IPS-15b (cell line): ENCODE data around the gene GATA6.
"Not testable (repeated sequence)": the region's sequence is repeated elsewhere in the genome, so short reads cannot be mapped to it uniquely, and the experiment has no call there.

Experiments
- H3K27me3 ChIP-seq: one replicate; pipeline ENCODE4 v1.6.1; 2013; ENCODE audit warnings: low read length; ENCODE audit not compliant: control insufficient read depth, insufficient read depth
- H3K36me3 ChIP-seq: one replicate; pipeline ENCODE4 v1.6.1; 2013; ENCODE audit warnings: low read length; ENCODE audit not compliant: control insufficient read depth, insufficient read depth
- H3K4me1 ChIP-seq: one replicate; pipeline ENCODE4 v1.6.1; 2013; ENCODE audit warnings: mild to moderate bottlenecking, low read length; ENCODE audit not compliant: control insufficient read depth, insufficient read depth
- H3K4me3 ChIP-seq: one replicate; pipeline ENCODE4 v1.5.1; 2013; ENCODE audit warnings: low read depth, low read length
- H3K9ac ChIP-seq: one replicate; pipeline ENCODE4 v1.6.1; 2013; ENCODE audit warnings: low read depth, mild to moderate bottlenecking, low read length
- H3K9me3 ChIP-seq: one replicate; pipeline ENCODE4 v1.6.1; 2013; ENCODE audit warnings: mild to moderate bottlenecking, low read length; ENCODE audit not compliant: control insufficient read depth, insufficient read depth

Gene GATA6

DNA sequence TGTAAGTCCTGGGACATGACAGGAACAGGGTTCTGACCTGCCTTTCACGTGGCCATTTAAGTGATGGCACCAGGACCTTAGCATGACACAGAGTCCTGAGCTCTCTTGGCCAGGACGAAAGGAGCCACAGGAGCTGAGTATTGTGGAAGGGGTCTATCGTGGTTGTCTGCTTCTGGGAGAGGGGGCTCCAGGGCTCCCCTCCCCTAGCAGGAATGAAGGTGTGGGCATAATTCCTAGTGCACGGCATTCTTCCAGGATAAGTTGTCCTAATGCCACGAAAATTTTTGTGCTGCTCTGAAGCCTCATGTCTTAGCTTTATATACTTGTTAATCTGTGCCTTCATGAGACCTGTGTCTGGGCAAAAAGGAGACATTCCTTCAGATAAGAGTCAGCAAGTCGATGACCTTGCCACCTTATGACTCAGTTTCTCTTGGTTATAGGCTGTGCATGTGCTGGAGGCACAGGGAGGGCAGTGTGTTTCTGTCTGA, 17.1 kb downstream of the GATA6 start:
- Histone ChIP-seq H3K4me1 (no peaks in the 10 kb centered on the region), H3K4me3 (no peak overlapping the region), H3K9ac (no peak overlapping the region), H3K27me3 (no peaks in the 10 kb centered on the region), H3K9me3 (no peaks in the 10 kb centered on the region), H3K36me3 (no peaks in the 10 kb centered on the region)

DNA sequence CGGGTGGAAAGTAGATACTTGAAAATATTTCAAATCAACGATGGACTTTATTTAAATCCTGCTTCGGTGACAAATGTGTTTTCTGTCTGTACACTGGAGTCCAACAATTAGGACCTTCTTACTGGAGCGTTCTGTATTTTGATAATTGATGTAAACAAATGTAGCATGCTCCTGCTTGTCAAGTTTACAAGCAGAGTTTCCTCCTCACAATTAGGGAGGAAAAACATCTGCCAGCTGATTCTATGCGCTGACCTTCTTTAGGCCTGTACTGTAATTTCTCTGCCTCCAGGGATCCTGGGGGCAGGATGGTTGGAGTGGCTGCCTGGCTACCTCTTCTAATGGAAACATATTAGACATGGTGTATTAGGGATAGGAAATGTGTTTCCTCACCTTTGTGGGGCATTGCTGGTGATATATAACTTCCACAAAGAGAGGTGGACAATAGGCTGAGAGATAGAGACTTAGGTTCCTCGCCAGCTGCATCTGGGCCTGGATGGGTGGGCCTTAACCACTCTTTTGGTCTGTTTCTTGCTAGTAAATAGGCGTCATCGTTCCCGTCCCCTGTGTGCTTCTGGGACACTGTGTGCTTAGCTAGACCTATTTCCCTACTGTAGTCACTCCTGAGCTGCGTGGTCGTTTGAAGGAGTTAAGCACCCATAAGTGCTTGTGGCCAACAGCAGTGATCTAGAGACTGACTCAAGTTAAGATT, 19.3 kb downstream of the GATA6 start:
- Histone ChIP-seq H3K36me3 (no peaks in the 10 kb centered on the region), H3K4me1 (no peaks in the 10 kb centered on the region), H3K9ac (no peak overlapping the region), H3K27me3 (no peaks in the 10 kb centered on the region), H3K4me3 (no peak overlapping the region), H3K9me3 (no peaks in the 10 kb centered on the region)

DNA sequence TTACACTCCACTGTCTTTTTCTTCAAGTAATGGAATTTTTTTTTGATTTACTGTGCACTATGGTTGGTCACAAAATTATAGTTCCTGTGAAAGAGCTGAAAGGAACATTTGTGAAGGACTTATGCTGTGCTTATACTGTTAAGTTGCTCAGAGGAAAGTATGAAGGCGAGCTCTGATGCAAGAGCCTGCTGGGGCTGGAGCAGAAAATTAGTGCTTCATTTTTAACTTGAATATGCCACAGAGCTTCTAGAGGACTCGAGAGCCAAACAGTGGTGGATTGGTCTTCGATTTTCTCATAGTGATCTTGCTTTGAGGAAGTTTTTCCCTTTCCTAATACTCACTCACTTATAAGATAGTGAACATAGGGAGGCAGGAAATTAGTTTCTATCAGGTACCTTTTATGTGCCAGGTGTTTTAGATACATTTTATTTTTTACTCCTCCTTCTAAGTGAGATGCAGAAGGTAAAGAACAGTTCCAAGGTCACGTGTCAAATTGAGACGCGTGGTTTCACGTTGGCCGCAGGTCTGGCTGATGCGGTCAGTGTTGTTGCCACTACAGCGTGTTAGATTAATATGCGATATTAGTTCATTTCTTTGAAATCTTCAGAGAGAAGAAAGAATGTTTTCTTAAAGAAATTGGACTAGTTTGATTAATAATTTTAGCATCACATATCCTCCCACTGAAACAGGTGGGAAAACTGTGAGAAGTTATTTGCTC, 20.2 kb downstream of the GATA6 start:
- H3K4me1 ChIP-seq, result no peaks in the 10 kb centered on the region
- no peaks in the 10 kb centered on the region for H3K27me3 ChIP-seq

DNA sequence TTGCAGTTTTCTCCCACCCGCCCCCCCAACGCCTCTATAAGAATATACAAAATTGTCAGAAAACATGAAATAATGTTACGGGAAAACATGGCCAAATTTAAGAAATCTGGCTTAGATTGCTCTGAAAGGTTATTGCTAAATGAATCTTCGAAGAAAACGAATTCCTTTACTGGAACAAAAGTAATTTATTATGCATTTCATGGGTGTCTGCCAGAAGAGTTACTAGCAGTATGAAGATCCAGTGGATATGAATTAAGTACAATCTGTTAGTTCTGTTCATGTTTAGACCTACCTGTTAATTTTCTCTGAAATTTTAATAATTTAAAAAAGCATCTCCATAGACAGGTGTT, 21.9 kb downstream of the GATA6 start:
- Histone ChIP-seq H3K9me3 (no peaks in the 10 kb centered on the region), H3K9ac (no peak overlapping the region), H3K4me3 (no peak overlapping the region), H3K27me3 (no peaks in the 10 kb centered on the region), H3K36me3 (no peaks in the 10 kb centered on the region), H3K4me1 (no peaks in the 10 kb centered on the region)

More for the DNA sequence above, 20.2 kb downstream of the GATA6 start:
- no peaks in the 10 kb centered on the region for H3K36me3 ChIP-seq
- H3K4me3 ChIP-seq, result no peak overlapping the region
- no peak overlapping the region for H3K9ac ChIP-seq
- no peaks in the 10 kb centered on the region for H3K9me3 ChIP-seq

DNA sequence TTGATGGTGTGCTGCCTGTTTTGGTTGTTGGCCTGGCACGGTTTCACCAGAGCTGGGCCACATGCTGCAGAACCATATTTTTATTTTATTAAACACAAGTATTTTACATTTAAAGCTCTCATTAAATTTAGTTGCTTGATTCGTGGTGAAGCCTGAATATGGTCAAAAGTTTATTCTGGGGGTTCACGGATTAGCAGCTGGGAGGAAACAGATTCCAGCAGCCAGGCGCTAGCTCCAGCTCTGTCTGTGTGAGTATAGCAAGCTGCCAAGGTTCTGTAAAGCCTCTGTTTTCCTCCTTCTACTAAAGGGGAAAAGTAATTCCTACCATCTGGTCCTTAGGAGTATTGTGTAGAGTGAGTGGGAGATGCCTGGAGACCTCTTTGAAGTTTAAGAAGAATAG, 22.5 kb downstream of the GATA6 start:
- Histone ChIP-seq H3K4me3 (no peak overlapping the region), H3K36me3 (no peaks in the 10 kb centered on the region), H3K27me3 (no peaks in the 10 kb centered on the region)

DNA sequence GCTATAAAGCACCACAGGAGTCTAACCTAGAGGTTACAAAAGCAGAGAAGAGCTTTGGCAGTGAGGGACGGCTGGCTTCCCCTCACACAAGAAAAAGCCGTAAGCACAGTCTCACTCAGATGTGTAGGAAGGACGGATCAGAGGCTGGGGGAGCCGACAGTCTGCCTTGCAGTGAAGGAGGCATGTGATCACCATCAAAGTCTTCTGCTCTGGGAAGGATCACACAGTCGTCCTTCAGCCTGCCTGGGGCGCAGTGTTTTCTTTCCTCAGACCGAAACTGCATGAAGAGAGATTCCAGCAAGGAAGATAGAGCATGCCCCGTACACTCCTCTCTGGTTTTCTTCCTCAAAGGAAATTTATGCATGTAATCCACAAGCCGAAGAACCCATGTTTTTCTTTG, 24.1 kb downstream of the GATA6 start:
- no peaks in the 10 kb centered on the region for H3K4me1 ChIP-seq
- no peaks in the 10 kb centered on the region for H3K27me3 ChIP-seq

More for the DNA sequence above, 22.5 kb downstream of the GATA6 start:
- Histone ChIP-seq H3K9me3 (no peaks in the 10 kb centered on the region), H3K9ac (no peak overlapping the region), H3K4me1 (no peaks in the 10 kb centered on the region)

DNA sequence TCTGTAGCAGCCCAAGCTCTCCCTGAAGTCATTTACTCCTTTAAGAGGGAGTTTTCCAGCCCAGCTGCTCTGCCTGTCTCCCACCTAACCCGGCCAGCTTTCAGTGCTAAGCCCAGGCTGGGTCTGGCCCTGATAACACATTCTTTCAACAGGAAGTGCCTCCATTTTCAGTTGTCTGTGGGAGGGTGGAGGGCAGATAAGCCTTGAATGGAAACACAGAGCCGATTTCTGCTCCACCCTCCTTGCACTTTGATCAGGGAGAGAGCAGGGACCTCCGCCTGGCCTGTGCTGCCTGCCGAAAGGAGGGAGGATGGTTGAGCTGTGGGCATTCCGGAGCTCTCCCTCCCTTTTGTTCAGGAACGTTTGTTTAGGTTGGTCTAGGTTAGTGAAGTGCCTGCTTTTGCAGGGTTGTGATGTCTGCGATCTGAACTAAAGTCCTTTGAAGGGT, 24.8 kb downstream of the GATA6 start:
- Histone ChIP-seq H3K9ac (no peak overlapping the region), H3K4me1 (no peaks in the 10 kb centered on the region), H3K36me3 (no peaks in the 10 kb centered on the region), H3K4me3 (no peak overlapping the region), H3K27me3 (no peaks in the 10 kb centered on the region), H3K9me3 (no peaks in the 10 kb centered on the region)

More for the DNA sequence above, 24.1 kb downstream of the GATA6 start:
- Histone ChIP-seq H3K4me3 (no peak overlapping the region), H3K9ac (no peak overlapping the region), H3K9me3 (no peaks in the 10 kb centered on the region), H3K36me3 (no peaks in the 10 kb centered on the region)

- H3K9me3 ChIP-seq, result no peaks in the 10 kb centered on the region
- H3K4me3 ChIP-seq, result no peak overlapping the region
- H3K9ac ChIP-seq, result no peak overlapping the region
- H3K27me3 ChIP-seq, result peaks cover 2% of the 10 kb centered on the region
- no peaks in the 10 kb centered on the region for H3K4me1 ChIP-seq
- H3K36me3 ChIP-seq, result no peaks in the 10 kb centered on the region
These were observed 25.7 kb downstream of the GATA6 start for GRCh38 chr18:22195052-22195451.

GRCh38 chr18:22196943-22197342, 27.6 kb downstream of the GATA6 start:
- H3K4me1 ChIP-seq, H3K27me3 ChIP-seq, H3K4me3 ChIP-seq: not testable (repeated sequence)

DNA sequence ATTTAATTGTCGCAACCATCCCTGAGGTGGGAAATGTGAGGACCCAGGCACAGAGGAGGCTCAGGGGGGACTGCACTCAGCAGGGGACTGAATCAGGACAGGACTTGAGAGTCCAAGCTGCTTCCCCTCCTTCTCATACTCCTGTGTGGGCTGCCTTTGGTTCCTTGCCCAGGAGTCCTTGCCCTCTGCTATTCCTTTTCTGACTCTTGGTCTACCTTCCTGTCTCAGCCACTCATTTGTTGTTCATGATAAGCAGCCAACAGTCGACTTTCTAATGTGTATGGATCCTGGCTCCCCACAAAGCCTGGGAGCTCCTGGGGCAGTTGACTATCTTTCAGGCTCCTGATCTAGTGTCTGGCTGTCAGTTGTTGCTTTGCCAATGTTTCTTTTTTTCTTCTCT, 28.3 kb downstream of the GATA6 start:
- no peaks in the 10 kb centered on the region for H3K36me3 ChIP-seq
- H3K4me3 ChIP-seq, result no peak overlapping the region
- H3K27me3 ChIP-seq, result peaks cover 8% of the 10 kb centered on the region
- no peaks in the 10 kb centered on the region for H3K4me1 ChIP-seq
- H3K9ac ChIP-seq, result no peak overlapping the region
- H3K9me3 ChIP-seq, result no peaks in the 10 kb centered on the region

More at GRCh38 chr18:22196943-22197342, 27.6 kb downstream of the GATA6 start:
- H3K9me3 ChIP-seq, H3K9ac ChIP-seq, H3K36me3 ChIP-seq: not testable (repeated sequence)

DNA sequence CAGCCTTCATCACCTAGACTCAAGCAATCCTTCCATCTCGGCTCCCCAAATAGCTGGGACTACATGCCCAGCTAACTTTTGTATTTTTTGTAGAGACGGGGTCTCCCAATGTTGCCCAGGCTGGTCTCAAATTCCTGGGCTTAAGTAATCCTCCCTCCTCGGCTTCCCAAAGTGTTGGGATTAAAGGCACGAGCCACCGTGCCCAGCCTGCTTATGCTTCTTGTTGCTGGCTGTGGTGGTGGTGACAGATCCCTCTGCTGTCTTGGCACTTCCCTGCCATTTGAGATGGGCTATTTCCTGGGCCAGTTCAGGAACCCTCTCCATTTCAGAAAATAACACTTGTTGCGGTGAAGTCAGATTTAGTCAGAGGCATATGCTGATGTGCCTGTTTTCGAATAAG, 28.8 kb downstream of the GATA6 start:
- Histone ChIP-seq H3K27me3 (peaks cover 8% of the 10 kb centered on the region), H3K4me1 (no peaks in the 10 kb centered on the region), H3K9ac (no peak overlapping the region), H3K4me3 (no peak overlapping the region), H3K36me3 (no peaks in the 10 kb centered on the region), H3K9me3 (no peaks in the 10 kb centered on the region)

DNA sequence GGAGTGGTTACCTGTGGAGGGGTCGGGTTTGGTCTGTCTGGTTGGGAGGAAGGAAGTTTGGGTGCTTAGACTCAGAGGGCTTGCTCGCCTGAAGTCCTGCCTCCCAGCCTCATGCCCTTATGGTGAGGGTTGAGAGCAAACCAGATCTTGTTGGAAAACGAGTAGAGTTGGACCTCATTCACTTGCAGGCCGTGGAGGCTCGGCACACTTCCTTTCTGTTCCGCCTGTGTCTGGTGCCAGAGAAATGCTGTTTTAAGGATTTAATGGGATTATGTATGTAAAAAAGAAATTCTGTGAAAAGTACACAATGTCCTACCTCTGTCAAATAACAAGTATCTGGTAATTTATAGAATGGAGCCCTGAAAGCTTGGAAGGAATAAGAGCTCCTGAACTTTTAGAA, 29.6 kb downstream of the GATA6 start:
- H3K9ac ChIP-seq, result no peak overlapping the region
- H3K36me3 ChIP-seq, result no peaks in the 10 kb centered on the region
- H3K27me3 ChIP-seq, result peaks cover 8% of the 10 kb centered on the region
- no peak overlapping the region for H3K4me3 ChIP-seq
- no peaks in the 10 kb centered on the region for H3K4me1 ChIP-seq
- H3K9me3 ChIP-seq, result no peaks in the 10 kb centered on the region
